Measurements from ENCODE around the gene SEBOX. TPM values are rescaled to one million over a fixed set of nuclear protein-coding genes. Genes with fewer than 3 reads are reported as not detected.
A peak's percentile ranks its signal among the peaks of the same experiment; 100 is the strongest.

SEBOX gene
- polyA plus RNA-seq, 1 donor: not detected

DNA sequence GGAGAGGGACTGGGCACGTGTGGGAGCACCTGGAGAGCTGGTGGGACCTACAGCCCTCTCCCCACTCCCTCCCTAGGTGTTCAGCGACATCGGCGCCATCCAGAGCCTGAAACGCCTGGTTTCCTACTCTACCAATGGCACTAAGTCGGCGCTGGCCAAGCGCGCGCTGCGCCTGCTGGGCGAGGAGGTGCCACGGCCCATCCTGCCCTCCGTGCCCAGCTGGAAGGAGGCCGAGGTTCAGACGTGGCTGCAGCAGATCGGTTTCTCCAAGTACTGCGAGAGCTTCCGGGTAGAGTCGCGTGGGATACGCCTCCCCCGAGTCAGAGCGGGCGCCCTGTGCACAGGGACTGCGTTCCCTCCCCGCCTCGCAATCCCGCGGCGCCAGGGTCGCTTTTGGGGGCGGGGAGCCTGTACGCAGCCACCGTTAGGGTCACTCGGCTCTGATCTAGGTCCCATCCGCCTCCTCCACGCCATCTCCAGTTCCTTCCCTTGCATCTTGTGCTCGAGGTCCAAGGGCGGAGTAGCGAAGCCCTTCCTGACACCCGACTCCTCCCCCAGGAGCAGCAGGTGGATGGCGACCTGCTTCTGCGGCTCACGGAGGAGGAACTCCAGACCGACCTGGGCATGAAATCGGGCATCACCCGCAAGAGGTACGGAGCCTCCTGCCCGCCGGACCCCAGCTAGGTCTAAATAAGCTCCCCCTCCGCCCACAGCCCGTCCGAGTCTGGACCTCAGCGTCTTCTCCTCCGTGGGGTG lies 19.5 kb upstream of the SEBOX start:
- Histone ChIP-seq H3K4me1 (ENCODE audit: control insufficient read depth, insufficient read depth, low read length) (peaks cover 45% of the 10 kb centered on the region), H3K27me3 (ENCODE audit: control insufficient read depth, insufficient read depth, low read length) (peaks cover 8% of the 10 kb centered on the region), H3K27ac (ENCODE audit: low read length) (peak overlapping the region; percentile 83), H3K36me3 (ENCODE audit: control insufficient read depth, insufficient read depth, low read length) (peaks cover 12% of the 10 kb centered on the region), H3K4me3 (ENCODE audit: low read length) (peak overlapping the region; percentile 64), H3K9me3 (ENCODE audit: control insufficient read depth, low read depth, low read length) (no peaks in the 10 kb centered on the region)
- no CpG with 5 or more reads among the region's 56 CpGs for WGBS (ENCODE audit: insufficient coverage, low lambda C conversion rate)
- DNase-seq: peak; percentile 76 to 91

DNA sequence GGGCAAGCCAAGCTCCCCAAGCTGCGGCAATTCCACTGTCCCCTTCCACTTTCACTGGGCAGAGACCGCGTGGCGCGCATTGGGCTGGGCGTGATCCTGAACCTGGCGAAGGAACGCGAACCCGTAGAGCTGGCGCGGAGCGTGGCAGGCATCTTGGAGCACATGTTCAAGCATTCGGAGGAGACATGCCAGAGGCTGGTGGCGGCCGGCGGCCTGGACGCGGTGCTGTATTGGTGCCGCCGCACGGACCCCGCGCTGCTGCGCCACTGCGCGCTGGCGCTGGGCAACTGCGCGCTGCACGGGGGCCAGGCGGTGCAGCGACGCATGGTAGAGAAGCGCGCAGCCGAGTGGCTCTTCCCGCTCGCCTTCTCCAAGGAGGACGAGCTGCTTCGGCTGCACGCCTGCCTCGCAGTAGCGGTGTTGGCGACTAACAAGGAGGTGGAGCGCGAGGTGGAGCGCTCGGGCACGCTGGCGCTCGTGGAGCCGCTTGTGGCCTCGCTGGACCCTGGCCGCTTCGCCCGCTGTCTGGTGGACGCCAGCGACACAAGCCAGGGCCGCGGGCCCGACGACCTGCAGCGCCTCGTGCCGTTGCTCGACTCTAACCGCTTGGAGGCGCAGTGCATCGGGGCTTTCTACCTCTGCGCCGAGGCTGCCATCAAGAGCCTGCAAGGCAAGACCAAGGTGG lies 16.3 kb upstream of the SEBOX start:
- no CpG with 5 or more reads among the region's 72 CpGs for WGBS (ENCODE audit: insufficient coverage, low lambda C conversion rate)

DNA sequence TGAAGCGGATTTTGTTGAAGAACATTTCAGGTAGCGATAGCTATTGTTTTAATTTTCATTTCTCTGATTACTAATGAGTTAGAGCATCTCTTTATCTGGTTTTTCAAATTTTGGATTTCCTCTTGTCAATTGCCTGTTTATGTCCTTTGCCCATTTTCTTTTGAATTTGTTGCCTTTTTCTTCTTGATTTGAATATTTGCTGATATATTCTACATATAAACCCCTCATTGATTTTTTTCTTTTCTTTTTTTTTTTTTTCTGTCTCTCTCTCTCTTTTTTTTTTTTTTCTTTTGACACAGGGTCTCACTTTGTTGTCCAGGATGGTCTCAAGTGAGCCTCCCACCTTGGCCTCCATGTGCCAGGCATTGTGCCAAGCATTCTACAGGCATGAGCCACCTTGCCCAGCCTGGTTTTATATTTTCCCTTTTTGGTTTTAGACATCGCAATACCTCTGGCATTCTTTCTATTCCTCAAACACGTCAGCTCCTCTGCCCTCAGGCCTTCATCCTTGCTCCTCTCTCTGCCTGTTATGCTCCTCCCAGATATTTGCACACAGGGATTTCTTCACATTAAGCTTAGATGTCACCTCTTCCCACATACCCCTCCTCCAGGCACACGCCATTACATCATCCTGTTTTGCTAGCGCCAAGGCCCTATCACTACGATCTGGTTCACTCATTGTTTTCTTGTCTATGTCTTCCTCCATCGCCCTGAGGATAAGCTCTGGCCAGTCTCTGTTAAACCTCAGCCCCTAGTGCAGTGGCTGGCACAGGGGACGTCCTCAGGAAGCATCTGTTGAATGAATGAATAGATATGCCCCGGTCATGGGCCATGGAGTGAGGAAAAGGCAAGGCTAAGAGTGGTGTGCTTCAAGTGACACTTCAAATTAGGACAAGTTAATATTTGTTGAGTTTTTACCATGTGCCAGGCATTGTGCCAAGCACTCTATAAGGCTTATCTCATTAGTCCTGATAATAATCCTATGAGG lies 15.1 kb upstream of the SEBOX start:
- no peak overlapping the region for H3K27ac ChIP-seq (ENCODE audit: low read length)
- no peaks in the 10 kb centered on the region for H3K9me3 ChIP-seq (ENCODE audit: control insufficient read depth, low read depth, low read length)
- H3K27me3 ChIP-seq (ENCODE audit: control insufficient read depth, insufficient read depth, low read length): peaks cover 8% of the 10 kb centered on the region
- H3K36me3 ChIP-seq (ENCODE audit: control insufficient read depth, insufficient read depth, low read length): no peaks in the 10 kb centered on the region
- H3K4me3 ChIP-seq (ENCODE audit: low read length): no peak overlapping the region
- whole genome bisulfite sequencing (ENCODE audit: insufficient coverage, low lambda C conversion rate): 76% methylated on average over 3 of the region's 10 CpGs
- DNase-seq: no peak
- peaks cover 29% of the 10 kb centered on the region for H3K4me1 ChIP-seq (ENCODE audit: control insufficient read depth, insufficient read depth, low read length)

More for the DNA sequence above, 16.3 kb upstream of the SEBOX start:
- Histone ChIP-seq H3K9me3 (ENCODE audit: control insufficient read depth, low read depth, low read length) (no peaks in the 10 kb centered on the region), H3K27ac (ENCODE audit: low read length) (no peak overlapping the region), H3K27me3 (ENCODE audit: control insufficient read depth, insufficient read depth, low read length) (peaks cover 8% of the 10 kb centered on the region), H3K36me3 (ENCODE audit: control insufficient read depth, insufficient read depth, low read length) (no peaks in the 10 kb centered on the region), H3K4me3 (ENCODE audit: low read length) (no peak overlapping the region), H3K4me1 (ENCODE audit: control insufficient read depth, insufficient read depth, low read length) (peaks cover 37% of the 10 kb centered on the region)
- DNase-seq: peak in 1 of 2 donors; percentile 72

DNA sequence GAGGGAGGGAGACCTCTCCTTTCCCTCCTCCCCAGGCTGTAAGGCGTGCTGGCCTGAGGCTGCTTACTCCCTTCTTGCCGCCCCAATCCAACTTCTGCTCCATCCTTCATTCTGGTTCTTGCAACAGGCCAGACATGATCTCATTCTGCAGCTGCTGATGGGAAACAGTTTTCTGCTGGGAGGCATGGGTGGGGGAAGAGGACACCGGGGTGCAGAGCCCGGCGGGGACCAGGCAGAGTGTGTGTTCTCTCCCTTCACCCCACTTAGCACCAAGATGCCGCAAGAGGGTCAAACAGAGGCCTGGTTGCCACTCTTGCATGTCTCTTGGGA lies 7.9 kb upstream of the SEBOX start:
- H3K9me3 ChIP-seq (ENCODE audit: control insufficient read depth, low read depth, low read length): no peaks in the 10 kb centered on the region
- no peak overlapping the region for H3K27ac ChIP-seq (ENCODE audit: low read length)
- DNase-seq: no peak
- WGBS (ENCODE audit: insufficient coverage, low lambda C conversion rate): no CpG with 5 or more reads among the region's 6 CpGs
- no peak overlapping the region for H3K4me3 ChIP-seq (ENCODE audit: low read length)
- H3K4me1 ChIP-seq (ENCODE audit: control insufficient read depth, insufficient read depth, low read length): peaks cover 35% of the 10 kb centered on the region
- no peaks in the 10 kb centered on the region for H3K36me3 ChIP-seq (ENCODE audit: control insufficient read depth, insufficient read depth, low read length)
- H3K27me3 ChIP-seq (ENCODE audit: control insufficient read depth, insufficient read depth, low read length): peaks cover 4% of the 10 kb centered on the region

DNA sequence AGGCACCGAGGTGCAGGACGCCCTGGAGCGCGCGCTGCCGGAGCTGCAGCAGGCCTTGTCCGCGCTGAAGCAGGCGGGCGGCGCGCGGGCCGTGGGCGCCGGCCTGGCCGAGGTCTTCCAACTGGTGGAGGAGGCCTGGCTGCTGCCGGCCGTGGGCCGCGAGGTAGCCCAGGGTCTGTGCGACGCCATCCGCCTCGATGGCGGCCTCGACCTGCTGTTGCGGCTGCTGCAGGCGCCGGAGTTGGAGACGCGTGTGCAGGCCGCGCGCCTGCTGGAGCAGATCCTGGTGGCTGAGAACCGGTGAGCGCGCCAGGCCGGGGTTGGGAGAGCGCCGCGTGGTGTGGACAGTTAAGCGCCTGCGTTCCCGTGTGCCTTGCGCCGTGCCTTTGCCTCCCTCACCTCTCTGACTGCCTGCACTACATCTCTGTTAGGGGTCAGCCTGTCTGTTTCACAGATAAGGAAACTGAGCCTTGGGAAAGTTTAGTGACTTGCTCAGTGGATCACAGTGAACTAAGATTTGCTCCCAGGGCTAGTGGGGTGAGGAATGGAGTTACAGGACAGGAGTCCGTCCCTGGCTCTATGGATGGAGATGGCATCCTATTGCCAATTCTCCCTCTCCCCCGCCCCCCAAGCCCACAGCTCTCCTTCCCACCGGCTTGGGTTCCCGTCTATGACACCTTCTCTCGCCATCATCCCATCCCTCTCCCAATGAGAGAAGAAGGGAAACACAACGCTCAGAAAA lies 7.4 kb upstream of the SEBOX start:
- peak overlapping the region; percentile 21 for H3K4me3 ChIP-seq (ENCODE audit: low read length)
- DNase-seq: no peak
- no CpG with 5 or more reads among the region's 53 CpGs for WGBS (ENCODE audit: insufficient coverage, low lambda C conversion rate)

DNA sequence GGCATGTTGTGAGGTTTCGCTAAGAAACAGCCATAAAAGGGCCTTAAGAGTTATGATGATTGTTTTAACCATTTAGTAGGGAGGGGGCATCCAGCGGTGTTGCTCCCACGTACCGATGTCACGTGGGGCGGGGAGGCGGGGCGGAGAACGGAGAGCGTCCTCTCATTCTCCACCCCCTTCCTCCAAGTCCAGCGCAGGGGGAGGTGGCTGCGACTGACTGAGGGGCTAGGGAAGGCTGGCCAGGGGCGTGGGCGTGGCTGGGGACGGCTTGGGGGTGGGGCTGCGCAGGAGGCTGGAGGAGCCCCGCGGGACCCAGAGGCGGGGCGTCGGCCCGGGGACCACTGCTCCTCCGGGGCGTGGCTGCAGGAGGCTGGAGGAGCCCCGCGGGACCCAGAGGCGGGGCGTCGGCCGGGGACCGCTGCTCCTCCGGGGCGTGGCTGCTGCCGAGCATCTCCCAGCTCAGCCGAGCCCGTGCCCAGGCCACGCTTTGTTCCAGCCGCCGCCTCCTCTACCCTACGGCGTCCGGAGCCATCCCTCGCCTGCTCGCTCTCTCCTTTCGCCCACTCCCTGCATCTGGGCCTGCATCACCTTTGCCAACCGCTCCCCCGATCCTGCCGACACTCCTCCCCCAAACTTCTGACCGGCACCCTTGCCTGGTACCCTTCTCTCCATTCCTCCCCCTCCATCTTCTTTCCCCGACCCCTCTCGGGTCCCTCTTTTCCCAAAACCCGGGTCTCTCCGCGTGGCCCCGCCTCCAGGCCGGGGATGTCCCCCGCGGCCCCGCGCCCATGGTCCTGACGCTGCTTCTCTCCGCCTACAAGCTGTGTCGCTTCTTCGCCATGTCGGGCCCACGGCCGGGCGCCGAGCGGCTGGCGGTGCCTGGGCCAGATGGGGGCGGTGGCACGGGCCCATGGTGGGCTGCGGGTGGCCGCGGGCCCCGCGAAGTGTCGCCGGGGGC lies 6.5 kb upstream of the SEBOX start, which contains the start of gene SARM1:
TSS of gene SARM1 (plus strand) at position 450 of the 958 bp plus-strand sequence. CDS start at position 789, 339 bp downstream.
- Histone ChIP-seq H3K9me3 (ENCODE audit: control insufficient read depth, low read depth, low read length) (no peaks in the 10 kb centered on the region), H3K4me3 (ENCODE audit: low read length) (peak within 1 kb of the TSS; percentile 40), H3K4me1 (ENCODE audit: control insufficient read depth, insufficient read depth, low read length) (peaks cover 38% of the 10 kb centered on the region), H3K27ac (ENCODE audit: low read length) (peak within 1 kb of the TSS; percentile 20), H3K27me3 (ENCODE audit: control insufficient read depth, insufficient read depth, low read length) (peaks cover 4% of the 10 kb centered on the region), H3K36me3 (ENCODE audit: control insufficient read depth, insufficient read depth, low read length) (no peaks in the 10 kb centered on the region)
- 0% methylated on average over 1 of the region's 80 CpGs for WGBS (ENCODE audit: insufficient coverage, low lambda C conversion rate)
- peak; percentile 78 for DNase-seq

More for the DNA sequence above, 7.4 kb upstream of the SEBOX start:
- H3K27ac ChIP-seq (ENCODE audit: low read length): no peak overlapping the region
- no peaks in the 10 kb centered on the region for H3K9me3 ChIP-seq (ENCODE audit: control insufficient read depth, low read depth, low read length)
- no peaks in the 10 kb centered on the region for H3K36me3 ChIP-seq (ENCODE audit: control insufficient read depth, insufficient read depth, low read length)
- peaks cover 4% of the 10 kb centered on the region for H3K27me3 ChIP-seq (ENCODE audit: control insufficient read depth, insufficient read depth, low read length)
- H3K4me1 ChIP-seq (ENCODE audit: control insufficient read depth, insufficient read depth, low read length): peaks cover 38% of the 10 kb centered on the region

DNA sequence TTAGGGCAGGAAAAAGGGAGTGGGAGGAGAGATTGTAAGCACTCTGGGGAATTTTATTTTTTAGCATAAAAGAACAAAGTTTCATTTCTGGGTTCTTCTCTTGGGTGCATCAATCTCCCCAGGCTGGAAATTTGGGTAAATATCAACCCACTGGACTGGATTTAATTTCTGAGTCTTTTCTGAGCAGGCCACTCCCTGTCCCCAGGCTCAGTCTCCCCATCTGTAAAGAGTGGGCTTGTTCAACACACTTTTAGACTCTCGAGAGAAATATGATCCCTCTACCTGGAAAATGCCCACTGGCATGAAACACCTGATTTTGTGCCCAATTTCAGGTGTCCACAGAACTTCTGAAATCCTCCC lies 5.7 kb upstream of the SEBOX start:
- Histone ChIP-seq H3K27ac (ENCODE audit: low read length) (peak overlapping the region; percentile 20), H3K4me3 (ENCODE audit: low read length) (no peak overlapping the region), H3K4me1 (ENCODE audit: control insufficient read depth, insufficient read depth, low read length) (peaks cover 38% of the 10 kb centered on the region), H3K9me3 (ENCODE audit: control insufficient read depth, low read depth, low read length) (no peaks in the 10 kb centered on the region), H3K27me3 (ENCODE audit: control insufficient read depth, insufficient read depth, low read length) (peaks cover 4% of the 10 kb centered on the region), H3K36me3 (ENCODE audit: control insufficient read depth, insufficient read depth, low read length) (no peaks in the 10 kb centered on the region)
- DNase-seq: no peak
- WGBS (ENCODE audit: insufficient coverage, low lambda C conversion rate): no CpG with 5 or more reads among the region's 1 CpG

DNA sequence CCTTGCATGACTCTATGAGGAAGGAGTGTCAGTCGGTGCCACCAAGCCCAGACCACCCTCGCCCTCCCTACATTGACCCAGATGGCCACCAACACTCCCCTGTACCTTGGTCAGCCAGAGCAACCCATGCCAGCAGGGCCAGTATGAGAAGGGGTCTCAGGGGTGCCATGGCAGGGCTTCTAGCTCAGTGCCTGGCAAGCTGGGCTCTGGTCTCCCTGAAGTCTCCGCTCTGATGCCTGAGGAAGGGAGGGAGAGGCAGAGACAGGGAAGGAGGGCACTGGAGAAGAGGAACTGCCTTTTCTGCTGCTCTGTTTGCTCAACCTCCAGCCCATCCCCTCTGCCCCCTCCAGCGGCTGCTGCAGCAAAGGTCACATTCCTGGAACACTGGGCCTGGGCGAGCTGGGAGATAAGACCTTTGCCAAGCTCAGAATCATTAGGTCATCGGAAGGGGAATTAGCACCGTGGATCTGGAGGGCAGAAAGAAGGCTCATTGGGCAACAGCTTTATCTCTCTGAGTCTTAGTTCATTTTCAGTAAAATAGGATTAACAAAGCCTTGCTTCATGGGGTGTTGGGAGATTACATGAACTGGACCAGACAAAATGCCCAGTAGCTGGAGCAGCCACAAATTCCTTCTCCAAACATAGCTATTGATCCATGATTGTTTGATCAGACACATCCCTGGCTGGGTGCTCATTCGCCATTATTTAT lies 5.2 kb upstream of the SEBOX start, which contains the start of gene VTN:
TSS of gene VTN (minus strand) at position 273 of the 709 bp plus-strand sequence. CDS start at position 169, 104 bp downstream.
- no peak within 1 kb of the TSS for H3K4me3 ChIP-seq (ENCODE audit: low read length)
- DNase-seq: peak; percentile 57 to 68
- peak within 1 kb of the TSS; percentile 45 for H3K27ac ChIP-seq (ENCODE audit: low read length)
- H3K4me1 ChIP-seq (ENCODE audit: control insufficient read depth, insufficient read depth, low read length): peaks cover 38% of the 10 kb centered on the region
- no peaks in the 10 kb centered on the region for H3K36me3 ChIP-seq (ENCODE audit: control insufficient read depth, insufficient read depth, low read length)
- H3K9me3 ChIP-seq (ENCODE audit: control insufficient read depth, low read depth, low read length): no peaks in the 10 kb centered on the region
- H3K27me3 ChIP-seq (ENCODE audit: control insufficient read depth, insufficient read depth, low read length): peaks cover 4% of the 10 kb centered on the region
- WGBS (ENCODE audit: insufficient coverage, low lambda C conversion rate): no CpG with 5 or more reads among the region's 8 CpGs

All from large intestine (tissue), 3 donors.